Upper lobe of right lung (tissue), 1 donor: ENCODE measurements around the gene ABCA1. TPM values are rescaled to one million over a fixed set of nuclear protein-coding genes. Genes with fewer than 3 reads are reported as not detected.
"Not testable (repeated sequence)": the region's sequence is repeated elsewhere in the genome, so short reads cannot be mapped to it uniquely, and the experiment has no call there.

ENCODE experiments used
- ATAC-seq: fragments of 200-7000 bp; cut with Tn5 transposase; one replicate; pipeline ENCODE4 v1.9.1; 2020; ENCODE audit warnings: mild to moderate bottlenecking, moderate library complexity
- DNase-seq: peaks from one replicate; pipeline ENCODE4 v3.0.0-alpha.2; 2020
- H3K27ac ChIP-seq: fragments of 200-600 bp; one replicate; pipeline ENCODE4 v1.8.0; 2022
- H3K27me3 ChIP-seq: fragments of 200-600 bp; one replicate; pipeline ENCODE4 v1.8.0; 2022; ENCODE audit warnings: mild to moderate bottlenecking
- H3K36me3 ChIP-seq: fragments of 200-600 bp; one replicate; pipeline ENCODE4 v1.8.0; 2022
- H3K4me1 ChIP-seq: fragments of 200-600 bp; one replicate; pipeline ENCODE4 v1.8.0; 2022
- H3K4me3 ChIP-seq: fragments of 200-600 bp; one replicate; pipeline ENCODE4 v1.8.0; 2022; ENCODE audit warnings: mild to moderate bottlenecking
- H3K9me3 ChIP-seq: fragments of 200-600 bp; one replicate; pipeline ENCODE4 v1.8.0; 2022
- CTCF ChIP-seq: fragments of 200-600 bp; IDR thresholded peaks from one replicate; pipeline ENCODE4 v1.8.0; 2022; ENCODE audit warnings: antibody characterized with exemption
- intact Hi-C: fragments of 100-400 bp; cut with DNase I; formaldehyde crosslinking; loops from one replicate; pipeline ENCODE4 v1.11.0; 2022
- total RNA-seq: library from RNA; stranded (reverse); fragmentation: NEBNext Ultra II Directional; extraction: Animal tissue kit (Norgen Biotek cat#: 25700); gene quantifications from one replicate; pipeline ENCODE4 v1.2.1, GENCODE V29; 2021
- donor health status: DM: no; HTN: yes; CAD: no; lungs with severe emphysema.

The ABCA1 gene
- total RNA-seq, 1 donor from 2014 or later: 49.0 TPM

- H3K36me3 ChIP-seq: no peaks in the 10 kb centered on the region
- ATAC-seq (no peak), DNase-seq (no peak)
- intact Hi-C loops: no loop called here
- no peaks in the 10 kb centered on the region for H3K4me1 ChIP-seq
- H3K27me3 ChIP-seq: no peaks in the 10 kb centered on the region
- H3K9me3 ChIP-seq: no peaks in the 10 kb centered on the region
- TF ChIP-seq CTCF: no peak
- no peak overlapping the region for H3K4me3 ChIP-seq
- no peak overlapping the region for H3K27ac ChIP-seq
Observed at GRCh38 chr9:104963076-104963475, 35.1 kb upstream of the ABCA1 start.

GRCh38 chr9:104961701-104962359 lies 33.9 kb upstream of the ABCA1 start:
- no peak for TF ChIP-seq CTCF
- intact Hi-C loops: no loop called here
- Histone ChIP-seq H3K9me3 (no peaks in the 10 kb centered on the region), H3K27ac (no peak overlapping the region), H3K27me3 (no peaks in the 10 kb centered on the region), H3K4me3 (no peak overlapping the region), H3K4me1 (no peaks in the 10 kb centered on the region), H3K36me3 (no peaks in the 10 kb centered on the region)
- ATAC-seq (no peak), DNase-seq (no peak)

- no peak for DNase-seq
- ATAC-seq: peak; percentile 53
- Histone ChIP-seq H3K36me3 (no peaks in the 10 kb centered on the region), H3K9me3 (no peaks in the 10 kb centered on the region), H3K27ac (no peak overlapping the region), H3K4me3 (no peak overlapping the region), H3K27me3 (no peaks in the 10 kb centered on the region), H3K4me1 (no peaks in the 10 kb centered on the region)
- intact Hi-C loops: no loop called here
- no peak for TF ChIP-seq CTCF
Observed at GRCh38 chr9:104961238-104961637, 33.3 kb upstream of the ABCA1 start.

GRCh38 chr9:104960662-104961061 lies 32.7 kb upstream of the ABCA1 start:
- Histone ChIP-seq H3K27ac (no peak overlapping the region), H3K27me3 (no peaks in the 10 kb centered on the region), H3K36me3 (no peaks in the 10 kb centered on the region), H3K9me3 (no peaks in the 10 kb centered on the region), H3K4me3 (no peak overlapping the region), H3K4me1 (no peaks in the 10 kb centered on the region)
- no peak for DNase-seq
- no peak for TF ChIP-seq CTCF
- ATAC-seq: no peak
- intact Hi-C loops: no loop called here

GRCh38 chr9:104958751-104959150 lies 30.8 kb upstream of the ABCA1 start:
- ATAC-seq: no peak
- H3K4me3 ChIP-seq: no peak overlapping the region
- intact Hi-C loops: no loop called here
- no peak overlapping the region for H3K27ac ChIP-seq
- H3K27me3 ChIP-seq: no peaks in the 10 kb centered on the region
- no peaks in the 10 kb centered on the region for H3K36me3 ChIP-seq
- no peak for DNase-seq
- TF ChIP-seq CTCF: no peak
- no peaks in the 10 kb centered on the region for H3K4me1 ChIP-seq
- H3K9me3 ChIP-seq: no peaks in the 10 kb centered on the region

GRCh38 chr9:104958006-104958405 lies 30.1 kb upstream of the ABCA1 start:
- H3K36me3 ChIP-seq, DNase-seq, H3K4me1 ChIP-seq, H3K27me3 ChIP-seq, ATAC-seq, intact Hi-C loops, H3K4me3 ChIP-seq, H3K27ac ChIP-seq, H3K9me3 ChIP-seq: not testable (repeated sequence)
